Measurements from ENCODE around the gene PGA5.
A peak's percentile ranks its signal among the peaks of the same experiment; 100 is the strongest.
"Not testable (repeated sequence)": the region's sequence is repeated elsewhere in the genome, so short reads cannot be mapped to it uniquely, and the experiment has no call there.

Gene PGA5

GRCh38 chr11:61249201-61249600 is 8.2 kb downstream of the PGA5 start:
- WGBS (ENCODE audit: insufficient coverage, insufficient read length): 100% methylated on average over 4 of the region's 8 CpGs
- not testable (repeated sequence) for H3K4me3 ChIP-seq (ENCODE audit: low read length); H3K36me3 ChIP-seq (ENCODE audit: control insufficient read depth, insufficient read depth, low read length); DNase-seq (ENCODE audit: low read depth, low spot score); H3K9me3 ChIP-seq (ENCODE audit: control insufficient read depth, insufficient read depth, low read length); H3K27ac ChIP-seq (ENCODE audit: low read length); H3K27me3 ChIP-seq (ENCODE audit: control insufficient read depth, insufficient read depth, low read length); H3K4me1 ChIP-seq (ENCODE audit: control insufficient read depth, insufficient read depth, low read length)

- H3K9me3 ChIP-seq (ENCODE audit: control insufficient read depth, insufficient read depth, low read length); H3K27me3 ChIP-seq (ENCODE audit: control insufficient read depth, insufficient read depth, low read length); H3K4me3 ChIP-seq (ENCODE audit: low read length); H3K4me1 ChIP-seq (ENCODE audit: control insufficient read depth, insufficient read depth, low read length); H3K36me3 ChIP-seq (ENCODE audit: control insufficient read depth, insufficient read depth, low read length); DNase-seq (ENCODE audit: low read depth, low spot score); H3K27ac ChIP-seq (ENCODE audit: low read length): not testable (repeated sequence)
- no CpG with 5 or more reads among the region's 20 CpGs for WGBS (ENCODE audit: insufficient coverage, insufficient read length)
Observed at GRCh38 chr11:61250796-61251765, 10.1 kb downstream of the PGA5 start.

GRCh38 chr11:61252332-61252731 is 11.4 kb downstream of the PGA5 start:
- H3K36me3 ChIP-seq (ENCODE audit: control insufficient read depth, insufficient read depth, low read length); H3K27ac ChIP-seq (ENCODE audit: low read length); H3K4me1 ChIP-seq (ENCODE audit: control insufficient read depth, insufficient read depth, low read length); DNase-seq (ENCODE audit: low read depth, low spot score); H3K9me3 ChIP-seq (ENCODE audit: control insufficient read depth, insufficient read depth, low read length); H3K4me3 ChIP-seq (ENCODE audit: low read length); H3K27me3 ChIP-seq (ENCODE audit: control insufficient read depth, insufficient read depth, low read length): not testable (repeated sequence)
- WGBS (ENCODE audit: insufficient coverage, insufficient read length): no CpG with 5 or more reads among the region's 1 CpG

- peak; percentile 68 for DNase-seq (ENCODE audit: low read depth, low spot score)
- Histone ChIP-seq H3K27ac (ENCODE audit: low read length) (no peak overlapping the region), H3K27me3 (ENCODE audit: control insufficient read depth, insufficient read depth, low read length) (no peaks in the 10 kb centered on the region), H3K36me3 (ENCODE audit: control insufficient read depth, insufficient read depth, low read length) (no peaks in the 10 kb centered on the region), H3K4me1 (ENCODE audit: control insufficient read depth, insufficient read depth, low read length) (no peaks in the 10 kb centered on the region), H3K4me3 (ENCODE audit: low read length) (no peak overlapping the region), H3K9me3 (ENCODE audit: control insufficient read depth, insufficient read depth, low read length) (no peaks in the 10 kb centered on the region)
- WGBS (ENCODE audit: insufficient coverage, insufficient read length): no CpG with 5 or more reads among the region's 12 CpGs
Observed at GRCh38 chr11:61254403-61255025, 13.5 kb downstream of the PGA5 start.

- Histone ChIP-seq H3K4me3 (ENCODE audit: low read length) (no peak overlapping the region), H3K4me1 (ENCODE audit: control insufficient read depth, insufficient read depth, low read length) (no peaks in the 10 kb centered on the region), H3K9me3 (ENCODE audit: control insufficient read depth, insufficient read depth, low read length) (no peaks in the 10 kb centered on the region), H3K27me3 (ENCODE audit: control insufficient read depth, insufficient read depth, low read length) (no peaks in the 10 kb centered on the region; the same call in 1 of the 2 replicates), H3K36me3 (ENCODE audit: control insufficient read depth, insufficient read depth, low read length) (no peaks in the 10 kb centered on the region), H3K27ac (ENCODE audit: low read length) (no peak overlapping the region)
- WGBS (ENCODE audit: insufficient coverage, insufficient read length): no CpG with 5 or more reads among the region's 18 CpGs
- no peak for DNase-seq (ENCODE audit: low read depth, low spot score)
Observed at GRCh38 chr11:61256710-61257482, 15.9 kb downstream of the PGA5 start.

- WGBS (ENCODE audit: insufficient coverage, insufficient read length): no CpG with 5 or more reads among the region's 9 CpGs
Observed at GRCh38 chr11:61258546-61258945, 17.6 kb downstream of the PGA5 start.

GRCh38 chr11:61259363-61259762 is 18.4 kb downstream of the PGA5 start:
- WGBS (ENCODE audit: insufficient coverage, insufficient read length): no CpG with 5 or more reads among the region's 6 CpGs
- Histone ChIP-seq H3K27me3 (ENCODE audit: control insufficient read depth, insufficient read depth, low read length) (no peaks in the 10 kb centered on the region; the same call in 1 of the 2 replicates), H3K27ac (ENCODE audit: low read length) (no peak overlapping the region), H3K4me1 (ENCODE audit: control insufficient read depth, insufficient read depth, low read length) (no peaks in the 10 kb centered on the region), H3K9me3 (ENCODE audit: control insufficient read depth, insufficient read depth, low read length) (no peaks in the 10 kb centered on the region), H3K36me3 (ENCODE audit: control insufficient read depth, insufficient read depth, low read length) (no peaks in the 10 kb centered on the region), H3K4me3 (ENCODE audit: low read length) (no peak overlapping the region)
- no peak for DNase-seq (ENCODE audit: low read depth, low spot score)

More at GRCh38 chr11:61258546-61258945, 17.6 kb downstream of the PGA5 start:
- no peaks in the 10 kb centered on the region for H3K9me3 ChIP-seq (ENCODE audit: control insufficient read depth, insufficient read depth, low read length)
- no peaks in the 10 kb centered on the region; the same call in 1 of the 2 replicates for H3K27me3 ChIP-seq (ENCODE audit: control insufficient read depth, insufficient read depth, low read length)
- no peaks in the 10 kb centered on the region for H3K4me1 ChIP-seq (ENCODE audit: control insufficient read depth, insufficient read depth, low read length)
- no peaks in the 10 kb centered on the region for H3K36me3 ChIP-seq (ENCODE audit: control insufficient read depth, insufficient read depth, low read length)
- no peak overlapping the region for H3K27ac ChIP-seq (ENCODE audit: low read length)
- no peak overlapping the region for H3K4me3 ChIP-seq (ENCODE audit: low read length)
- no peak for DNase-seq (ENCODE audit: low read depth, low spot score)

GRCh38 chr11:61264371-61264770 is 23.4 kb downstream of the PGA5 start:
- Histone ChIP-seq H3K36me3 (ENCODE audit: control insufficient read depth, insufficient read depth, low read length) (no peaks in the 10 kb centered on the region), H3K9me3 (ENCODE audit: control insufficient read depth, insufficient read depth, low read length) (no peaks in the 10 kb centered on the region), H3K4me1 (ENCODE audit: control insufficient read depth, insufficient read depth, low read length) (no peaks in the 10 kb centered on the region; the same call in 1 of the 2 replicates), H3K27me3 (ENCODE audit: control insufficient read depth, insufficient read depth, low read length) (no peaks in the 10 kb centered on the region; the same call in 1 of the 2 replicates), H3K27ac (ENCODE audit: low read length) (no peak overlapping the region), H3K4me3 (ENCODE audit: low read length) (no peak overlapping the region)
- DNase-seq (ENCODE audit: low read depth, low spot score): no peak
- WGBS (ENCODE audit: insufficient coverage, insufficient read length): no CpG with 5 or more reads among the region's 6 CpGs

- no peak overlapping the region for H3K4me3 ChIP-seq (ENCODE audit: low read length)
- no CpG with 5 or more reads among the region's 14 CpGs for WGBS (ENCODE audit: insufficient coverage, insufficient read length)
- no peaks in the 10 kb centered on the region; the same call in 1 of the 2 replicates for H3K4me1 ChIP-seq (ENCODE audit: control insufficient read depth, insufficient read depth, low read length)
- H3K36me3 ChIP-seq (ENCODE audit: control insufficient read depth, insufficient read depth, low read length): no peaks in the 10 kb centered on the region
- no peaks in the 10 kb centered on the region for H3K9me3 ChIP-seq (ENCODE audit: control insufficient read depth, insufficient read depth, low read length)
- H3K27ac ChIP-seq (ENCODE audit: low read length): no peak overlapping the region
- DNase-seq (ENCODE audit: low read depth, low spot score): no peak
- no peaks in the 10 kb centered on the region; the same call in 1 of the 2 replicates for H3K27me3 ChIP-seq (ENCODE audit: control insufficient read depth, insufficient read depth, low read length)
Observed at GRCh38 chr11:61264795-61265194, 23.8 kb downstream of the PGA5 start.

GRCh38 chr11:61265357-61265756 is 24.4 kb downstream of the PGA5 start:
- no peak for DNase-seq (ENCODE audit: low read depth, low spot score)
- WGBS (ENCODE audit: insufficient coverage, insufficient read length): no CpG with 5 or more reads among the region's 14 CpGs
- Histone ChIP-seq H3K36me3 (ENCODE audit: control insufficient read depth, insufficient read depth, low read length) (no peaks in the 10 kb centered on the region), H3K9me3 (ENCODE audit: control insufficient read depth, insufficient read depth, low read length) (no peaks in the 10 kb centered on the region), H3K4me3 (ENCODE audit: low read length) (no peak overlapping the region), H3K27ac (ENCODE audit: low read length) (no peak overlapping the region), H3K4me1 (ENCODE audit: control insufficient read depth, insufficient read depth, low read length) (no peaks in the 10 kb centered on the region; the same call in 1 of the 2 replicates), H3K27me3 (ENCODE audit: control insufficient read depth, insufficient read depth, low read length) (no peaks in the 10 kb centered on the region; the same call in 1 of the 2 replicates)
